Measurements from ENCODE around the gene FES.
"Not testable (repeated sequence)": the region's sequence is repeated elsewhere in the genome, so short reads cannot be mapped to it uniquely, and the experiment has no call there.

FES gene

DNA sequence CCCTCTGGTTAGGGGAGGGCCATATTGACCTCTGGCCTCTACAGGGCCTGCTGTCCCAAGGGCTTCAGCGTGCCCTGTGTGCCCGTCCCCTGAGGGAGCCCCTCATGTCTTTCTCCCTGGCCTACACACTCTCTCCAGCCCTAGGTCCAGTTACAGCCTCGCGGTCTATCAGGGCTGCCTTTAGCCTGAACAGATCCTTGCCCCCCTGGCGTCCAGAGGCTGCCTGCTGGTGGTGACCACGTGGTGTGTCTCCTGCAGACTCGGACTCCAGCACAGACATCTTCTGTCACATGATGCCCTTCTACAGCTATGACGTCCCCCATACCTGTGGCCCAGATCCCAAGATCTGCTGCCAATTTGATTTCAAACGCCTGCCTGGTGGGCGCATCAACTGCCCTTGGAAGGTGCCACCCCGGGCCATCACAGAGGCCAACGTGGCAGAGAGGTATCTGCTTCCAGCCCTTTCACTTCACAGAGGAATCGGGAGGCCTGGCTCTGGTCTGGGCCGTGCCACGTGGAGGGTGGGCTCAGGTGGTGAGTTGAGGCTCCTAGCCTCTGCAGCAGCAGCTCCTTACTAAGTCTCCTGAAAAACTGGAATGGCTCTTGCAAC lies 22.9 kb downstream of the FES start:
- POLR2A ChIA-PET, result interaction anchor here (7.5 kb wide), 1 partner anchor 25 kb away, joined by 142 read pairs; the partner anchor contains the start of genes HDDC3 and UNC45A
- no peak for DNase-seq (ENCODE audit: extremely low spot score)
- TF ChIP-seq FOXK2 (IDR thresholded peaks at IDR 0.05), result no peak
- TF ChIP-seq ZNF384 (IDR thresholded peaks at IDR 0.05), result no peak
- TF ChIP-seq HDGF (IDR thresholded peaks at IDR 0.05; ENCODE audit: borderline replicate concordance), result no peak
- no peak for TF ChIP-seq FOXA1 (IDR thresholded peaks at IDR 0.05)
- no peak for TF ChIP-seq SP1 (IDR thresholded peaks at IDR 0.05)
- no peak for TF ChIP-seq ELF4 (IDR thresholded peaks at IDR 0.05)
- CTCF ChIA-PET, result no interaction called here

DNA sequence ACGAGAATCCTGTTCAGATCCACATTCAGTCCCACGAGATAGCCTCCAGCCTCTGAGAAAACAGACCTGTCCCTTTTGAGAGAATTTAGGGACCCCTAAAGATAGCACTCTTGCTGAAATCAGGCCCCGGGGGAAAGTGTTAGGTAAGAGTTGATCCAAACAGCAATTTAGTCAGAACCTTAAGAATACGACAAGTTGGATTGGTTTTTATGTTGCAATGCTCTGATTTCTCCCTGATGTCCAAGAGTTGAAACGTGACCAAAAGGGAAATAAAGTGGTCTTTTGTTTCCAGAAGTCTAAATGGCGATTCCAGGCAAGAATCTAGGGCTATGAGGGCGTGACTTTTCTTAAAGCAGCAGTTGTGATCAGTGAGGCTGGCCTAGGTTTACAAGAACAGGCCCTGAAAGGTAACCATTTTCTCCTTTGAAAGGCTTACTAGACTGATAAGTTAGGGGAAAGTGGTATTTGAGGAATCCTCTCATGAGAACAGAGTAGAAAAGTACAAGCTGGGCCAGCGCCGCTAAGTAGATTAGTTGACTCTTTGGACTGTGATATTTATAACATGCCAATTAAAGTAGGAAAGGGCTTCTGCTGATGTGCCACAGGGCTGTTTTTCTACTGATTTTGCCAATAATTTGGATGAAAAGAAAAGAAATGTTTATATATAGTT lies 23.7 kb downstream of the FES start:
- no peak for TF ChIP-seq SUZ12 (IDR thresholded peaks at IDR 0.05)
- no peak for TF ChIP-seq FOXM1 (IDR thresholded peaks at IDR 0.05; ENCODE audit: borderline replicate concordance)
- TF ChIP-seq FOXA1 (IDR thresholded peaks at IDR 0.05), result no peak
- no peak for TF ChIP-seq ARNT (IDR thresholded peaks at IDR 0.05)
- no peak for TF ChIP-seq FOXK2 (IDR thresholded peaks at IDR 0.05)
- no peak for TF ChIP-seq NFRKB (IDR thresholded peaks at IDR 0.05)
- no peak for TF ChIP-seq BHLHE40 (IDR thresholded peaks at IDR 0.05; ENCODE audit: borderline replicate concordance)
- TF ChIP-seq ELF4 (IDR thresholded peaks at IDR 0.05), result no peak
- TF ChIP-seq, protein P1, sequence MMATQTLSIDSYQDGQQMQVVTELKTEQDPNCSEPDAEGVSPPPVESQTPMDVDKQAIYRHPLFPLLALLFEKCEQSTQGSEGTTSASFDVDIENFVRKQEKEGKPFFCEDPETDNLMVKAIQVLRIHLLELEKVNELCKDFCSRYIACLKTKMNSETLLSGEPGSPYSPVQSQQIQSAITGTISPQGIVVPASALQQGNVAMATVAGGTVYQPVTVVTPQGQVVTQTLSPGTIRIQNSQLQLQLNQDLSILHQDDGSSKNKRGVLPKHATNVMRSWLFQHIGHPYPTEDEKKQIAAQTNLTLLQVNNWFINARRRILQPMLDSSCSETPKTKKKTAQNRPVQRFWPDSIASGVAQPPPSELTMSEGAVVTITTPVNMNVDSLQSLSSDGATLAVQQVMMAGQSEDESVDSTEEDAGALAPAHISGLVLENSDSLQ (IDR thresholded peaks at IDR 0.05), result no peak
- TF ChIP-seq HDGF (IDR thresholded peaks at IDR 0.05; ENCODE audit: borderline replicate concordance), result no peak
- TF ChIP-seq ZNF384 (IDR thresholded peaks at IDR 0.05), result no peak
- no peak for TF ChIP-seq SP1 (IDR thresholded peaks at IDR 0.05)
- no peak for TF ChIP-seq CTBP1 (IDR thresholded peaks at IDR 0.05; ENCODE audit: borderline replicate concordance)
- TF ChIP-seq TARDBP (IDR thresholded peaks at IDR 0.05), result no peak
- no peak for TF ChIP-seq L3MBTL2 (conservative IDR thresholded peaks at IDR 0.05)
- no peak for TF ChIP-seq LEF1 (IDR thresholded peaks at IDR 0.05; ENCODE audit: borderline replicate concordance)
- ChIA-PET CTCF (no interaction called here), POLR2A (no interaction called here)
- no peak for DNase-seq (ENCODE audit: extremely low spot score)

DNA sequence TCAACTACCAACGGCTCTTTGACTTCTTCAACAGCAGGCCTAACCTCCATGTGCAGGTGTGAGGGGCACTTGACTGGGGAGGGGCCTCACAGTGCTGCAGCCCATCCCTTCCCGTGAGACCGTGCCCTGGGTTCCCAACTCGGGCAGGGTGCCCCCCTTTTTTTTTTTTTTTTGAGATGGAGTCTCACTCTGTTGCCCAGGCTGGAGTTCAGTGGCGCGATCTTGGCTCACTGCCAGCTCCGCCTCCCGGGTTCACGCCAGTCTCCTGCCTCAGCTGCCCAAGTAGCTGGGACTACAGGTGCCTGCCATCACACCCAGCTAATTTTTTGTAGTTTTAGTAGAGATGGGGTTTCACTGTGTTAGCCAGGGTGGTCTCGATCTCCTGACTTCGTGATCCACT lies 25.1 kb downstream of the FES start:
- CTCF ChIA-PET, POLR2A ChIA-PET: not testable (repeated sequence)

DNA sequence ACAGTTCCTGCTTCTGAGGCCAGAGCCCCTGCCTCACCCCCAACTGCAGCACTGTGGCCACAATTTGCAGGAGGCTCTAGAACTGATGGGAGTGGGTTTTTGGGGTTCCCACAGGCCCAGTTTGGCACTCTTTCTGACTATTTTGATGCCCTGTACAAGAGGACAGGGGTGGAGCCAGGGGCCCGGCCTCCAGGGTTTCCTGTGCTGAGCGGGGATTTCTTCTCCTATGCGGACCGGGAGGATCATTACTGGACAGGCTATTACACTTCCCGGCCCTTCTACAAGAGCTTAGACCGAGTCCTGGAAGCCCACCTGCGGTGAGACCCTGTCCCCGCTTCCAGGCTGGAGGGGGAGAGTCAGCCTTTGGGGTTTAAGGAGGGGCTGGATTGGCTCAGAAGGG lies 25.7 kb downstream of the FES start:
- POLR2A ChIA-PET, result no interaction called here
- CTCF ChIA-PET, result no interaction called here
- TF ChIP-seq ARNT (IDR thresholded peaks at IDR 0.05) (no peak), LEF1 (IDR thresholded peaks at IDR 0.05; ENCODE audit: borderline replicate concordance) (no peak), L3MBTL2 (conservative IDR thresholded peaks at IDR 0.05) (no peak), HDGF (IDR thresholded peaks at IDR 0.05; ENCODE audit: borderline replicate concordance) (no peak), BHLHE40 (IDR thresholded peaks at IDR 0.05; ENCODE audit: borderline replicate concordance) (no peak), FOXM1 (IDR thresholded peaks at IDR 0.05; ENCODE audit: borderline replicate concordance) (no peak), FOXA1 (IDR thresholded peaks at IDR 0.05) (no peak), FOXK2 (IDR thresholded peaks at IDR 0.05) (no peak)
- TF ChIP-seq, protein P1 (IDR thresholded peaks at IDR 0.05), result no peak
- no peak for DNase-seq (ENCODE audit: extremely low spot score)

More for the DNA sequence above, 25.1 kb downstream of the FES start:
- DNase-seq (ENCODE audit: extremely low spot score), result not testable (repeated sequence)

DNA sequence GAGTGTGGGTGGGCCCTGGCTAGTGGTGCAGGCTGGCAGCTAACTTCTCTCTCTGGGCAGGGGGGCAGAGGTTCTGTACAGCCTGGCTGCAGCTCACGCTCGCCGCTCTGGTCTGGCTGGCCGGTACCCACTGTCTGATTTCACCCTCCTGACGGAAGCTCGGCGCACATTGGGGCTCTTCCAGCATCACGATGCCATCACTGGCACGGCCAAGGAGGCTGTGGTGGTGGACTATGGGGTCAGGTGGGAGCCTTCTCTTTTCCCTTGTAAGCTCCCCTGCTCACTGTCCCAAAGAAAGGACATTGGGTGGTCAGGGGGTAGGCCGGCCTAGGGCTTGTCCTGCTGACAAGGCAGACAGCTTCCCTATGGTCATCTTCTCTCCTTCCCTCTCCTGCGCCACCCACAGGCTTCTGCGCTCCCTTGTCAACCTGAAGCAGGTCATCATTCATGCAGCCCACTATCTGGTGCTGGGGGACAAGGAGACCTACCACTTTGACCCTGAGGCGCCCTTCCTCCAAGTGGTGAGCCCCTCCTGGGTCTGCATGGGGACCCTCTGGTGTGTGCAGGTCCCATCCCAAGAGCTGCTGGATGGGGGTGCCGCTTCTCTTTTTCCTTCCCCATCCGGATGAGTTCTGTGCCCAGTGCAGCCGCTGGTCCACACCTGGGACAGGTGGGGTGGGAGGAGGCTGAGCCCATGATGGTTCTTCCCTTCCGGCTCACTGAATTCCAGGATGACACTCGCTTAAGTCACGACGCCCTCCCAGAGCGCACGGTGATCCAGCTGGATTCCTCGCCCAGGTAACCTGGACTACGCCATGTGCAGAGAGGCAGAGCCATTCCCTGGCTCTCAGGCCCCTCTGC lies 26.4 kb downstream of the FES start:
- ChIA-PET CTCF (no interaction called here), POLR2A (no interaction called here)
- no peak for DNase-seq (ENCODE audit: extremely low spot score)
- TF ChIP-seq CTBP1 (IDR thresholded peaks at IDR 0.05; ENCODE audit: borderline replicate concordance) (no peak), FOXK2 (IDR thresholded peaks at IDR 0.05) (no peak), ELF4 (IDR thresholded peaks at IDR 0.05) (no peak), ARNT (IDR thresholded peaks at IDR 0.05) (no peak), FOXA1 (IDR thresholded peaks at IDR 0.05) (no peak), SP1 (IDR thresholded peaks at IDR 0.05) (no peak), TARDBP (IDR thresholded peaks at IDR 0.05) (no peak), NFRKB (IDR thresholded peaks at IDR 0.05) (no peak), L3MBTL2 (conservative IDR thresholded peaks at IDR 0.05) (no peak), HDGF (IDR thresholded peaks at IDR 0.05; ENCODE audit: borderline replicate concordance) (no peak), SUZ12 (IDR thresholded peaks at IDR 0.05) (no peak), ZNF384 (IDR thresholded peaks at IDR 0.05) (no peak), BHLHE40 (IDR thresholded peaks at IDR 0.05; ENCODE audit: borderline replicate concordance) (no peak), FOXM1 (IDR thresholded peaks at IDR 0.05; ENCODE audit: borderline replicate concordance) (no peak), LEF1 (IDR thresholded peaks at IDR 0.05; ENCODE audit: borderline replicate concordance) (no peak)
- TF ChIP-seq, protein P1 (IDR thresholded peaks at IDR 0.05), result no peak

DNA sequence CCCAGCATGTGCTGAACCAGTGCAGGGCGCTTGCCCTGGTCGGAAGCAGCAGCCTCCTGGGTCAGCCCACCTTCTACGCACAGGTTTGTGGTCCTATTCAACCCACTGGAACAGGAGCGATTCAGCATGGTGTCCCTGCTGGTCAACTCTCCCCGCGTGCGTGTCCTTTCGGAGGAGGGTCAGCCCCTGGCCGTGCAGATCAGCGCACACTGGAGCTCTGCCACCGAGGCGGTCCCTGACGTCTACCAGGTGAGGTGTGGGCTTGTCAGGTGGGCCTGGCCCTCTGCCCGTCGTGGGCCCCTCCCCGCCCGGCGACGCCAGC lies 27.0 kb downstream of the FES start:
- DNase-seq (ENCODE audit: extremely low spot score), result no peak
- TF ChIP-seq NFRKB (IDR thresholded peaks at IDR 0.05) (no peak), SP1 (IDR thresholded peaks at IDR 0.05) (no peak), LEF1 (IDR thresholded peaks at IDR 0.05; ENCODE audit: borderline replicate concordance) (no peak)
- ChIA-PET CTCF (no interaction called here), POLR2A (no interaction called here)

Data from HEK293T (cell line).